GM19240 (cell line): ENCODE results near the gene CCNF.
"Not testable (repeated sequence)": the region's sequence is repeated elsewhere in the genome, so short reads cannot be mapped to it uniquely, and the experiment has no call there.

Source experiments
- DNase-seq: peaks from one replicate; pipeline ENCODE4 v3.0.0; 2011; ENCODE audit warnings: low spot score; ENCODE audit not compliant: insufficient read length

Gene CCNF

DNA sequence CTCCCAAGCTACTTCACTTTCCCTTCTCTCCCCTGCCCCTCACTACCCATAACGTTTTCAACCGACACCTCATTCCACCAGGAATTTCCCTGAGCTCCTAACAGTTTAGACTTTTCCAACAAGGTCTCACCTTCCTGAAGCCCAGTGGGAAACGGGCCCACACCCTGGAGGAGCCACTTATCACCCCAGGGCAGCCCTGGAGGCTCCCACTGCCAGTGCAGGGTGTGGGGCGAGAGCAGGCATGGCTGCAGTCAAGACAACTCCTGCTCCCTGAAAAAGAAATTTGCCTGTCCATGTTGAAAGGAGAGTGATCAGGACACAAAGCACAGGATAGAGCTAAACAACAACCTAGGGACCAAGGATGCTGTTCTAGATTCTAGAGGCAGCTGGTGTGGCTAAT lies 1.7 kb upstream of the CCNF start:
- no peak for DNase-seq

DNA sequence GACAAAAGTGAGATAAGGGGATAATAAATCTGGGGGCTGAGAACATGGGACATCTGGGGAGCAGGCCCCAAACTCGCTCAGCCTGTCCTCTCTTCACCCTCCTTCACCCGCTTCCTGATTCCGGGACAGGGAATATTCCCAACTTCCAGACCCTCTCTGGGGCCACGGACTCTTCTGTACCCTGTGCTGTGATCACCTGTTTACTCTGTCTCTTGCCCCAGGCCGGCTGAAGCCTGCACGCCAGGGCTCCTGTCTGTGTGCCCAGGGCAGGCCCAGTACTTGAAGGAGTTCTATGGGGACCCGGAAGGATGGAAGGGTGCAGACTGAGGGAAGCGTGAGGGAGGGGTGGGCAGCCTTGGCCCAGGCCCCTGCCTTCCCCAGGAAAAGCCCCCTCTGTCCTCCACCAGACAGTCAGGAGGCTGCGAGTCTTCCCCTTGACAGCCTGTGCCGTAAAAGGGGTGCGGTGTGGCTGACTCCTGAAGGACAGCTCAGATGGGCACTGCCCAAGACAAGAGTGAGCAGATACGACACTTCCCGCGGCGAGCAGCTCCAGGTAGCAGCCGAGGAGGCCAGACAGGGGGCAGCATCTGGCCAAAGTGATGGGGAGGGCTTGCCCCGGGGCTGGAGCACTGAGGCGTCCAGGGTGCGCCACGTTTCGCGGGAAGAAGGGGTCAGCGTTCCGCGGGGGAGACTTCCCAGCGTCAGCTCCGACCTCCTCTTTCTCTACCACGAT lies 1.0 kb upstream of the CCNF start:
- no peak for DNase-seq

DNA sequence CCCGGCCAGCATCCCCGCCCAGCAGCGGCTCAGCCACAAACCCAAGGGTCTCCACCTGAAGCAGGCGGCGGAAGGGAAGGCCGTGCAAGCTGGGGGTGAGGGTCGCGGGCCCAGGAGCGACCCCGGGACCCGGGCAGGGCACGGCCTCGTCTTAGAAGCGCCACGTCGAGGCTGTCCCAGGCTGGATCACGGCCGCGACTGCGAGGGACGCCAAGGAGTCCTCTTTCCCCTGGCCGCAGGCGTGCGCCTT lies 538 bp upstream of the CCNF start:
- DNase-seq, result no peak

DNA sequence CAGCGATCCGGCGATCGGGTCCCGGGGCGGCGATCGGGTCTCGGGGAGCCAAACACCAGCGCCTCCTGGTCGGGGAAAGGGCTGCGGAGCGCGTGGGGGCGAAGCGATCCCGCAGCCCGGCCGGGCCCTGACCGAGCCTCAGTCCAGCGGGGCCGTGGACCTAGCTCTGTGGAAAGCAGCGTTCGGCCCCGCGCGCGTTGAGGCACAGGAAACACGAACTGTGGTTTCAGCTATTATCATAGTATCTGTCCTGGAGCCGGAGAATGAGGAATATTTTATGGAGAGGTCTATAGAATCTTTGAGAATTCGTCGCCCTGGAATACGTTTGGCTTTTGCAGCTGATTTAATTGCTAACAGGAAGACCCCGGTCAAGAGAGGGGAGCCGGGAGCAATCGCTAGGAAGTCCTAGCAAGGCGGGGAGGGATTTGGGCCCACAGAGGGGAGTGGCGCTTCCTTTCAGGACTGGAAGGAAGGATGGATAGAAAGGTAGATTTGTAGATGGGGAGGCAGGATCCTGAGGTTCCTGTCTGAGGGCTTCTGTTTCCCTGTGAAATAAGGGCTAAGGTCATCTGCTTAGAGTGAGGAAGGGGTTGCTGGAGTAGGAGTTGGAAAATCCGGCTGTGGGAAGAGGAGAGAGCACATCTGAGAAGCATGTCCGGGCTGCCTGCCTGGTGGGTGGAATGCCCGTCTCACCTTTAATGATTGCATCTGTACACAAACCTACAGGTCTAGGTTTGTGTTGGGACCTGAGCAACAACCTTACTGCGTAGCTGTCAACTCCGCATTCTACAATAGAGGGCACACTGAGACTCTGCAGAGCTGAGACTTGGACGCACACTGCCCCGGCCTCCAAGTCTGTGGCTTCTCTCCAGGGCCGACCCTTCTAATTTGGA lies 770 bp downstream of the CCNF start:
- DNase-seq, result no peak

GRCh38 chr16:2432286-2432685 lies 3.0 kb downstream of the CCNF start:
- DNase-seq, result no peak

DNA sequence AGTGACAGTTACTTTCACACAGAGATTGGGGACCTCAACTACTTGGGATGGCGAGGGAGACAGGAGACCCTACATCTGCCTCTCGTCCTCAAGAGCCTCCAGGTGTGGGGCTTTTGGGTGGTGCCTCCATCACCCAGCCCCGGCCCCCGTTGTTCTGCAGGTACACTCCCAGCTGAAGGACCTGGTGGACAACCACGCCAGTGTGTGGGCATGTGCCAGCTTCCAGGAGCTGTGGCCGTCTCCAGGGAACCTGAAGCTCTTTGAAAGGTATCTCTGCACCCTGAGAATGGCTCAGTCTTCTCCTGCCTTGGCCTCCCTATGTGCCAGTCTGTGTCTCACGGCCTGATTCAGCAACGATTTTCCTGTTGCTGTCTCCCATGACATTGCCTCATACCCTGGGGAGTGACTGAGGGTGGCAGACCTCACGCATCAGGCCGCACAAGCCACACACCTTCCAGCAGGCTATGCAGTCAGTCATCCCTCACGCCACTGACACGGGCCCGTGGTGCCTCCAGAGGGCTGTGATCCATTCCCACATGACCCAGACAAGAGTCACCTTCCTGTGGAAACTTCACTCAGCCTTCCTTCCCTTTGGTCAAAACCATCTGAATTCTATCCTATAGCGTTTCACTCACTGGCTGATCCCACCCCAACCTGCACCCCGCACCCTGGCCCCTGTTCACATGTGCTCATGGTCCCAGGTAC lies 3.7 kb downstream of the CCNF start:
- no peak for DNase-seq

DNA sequence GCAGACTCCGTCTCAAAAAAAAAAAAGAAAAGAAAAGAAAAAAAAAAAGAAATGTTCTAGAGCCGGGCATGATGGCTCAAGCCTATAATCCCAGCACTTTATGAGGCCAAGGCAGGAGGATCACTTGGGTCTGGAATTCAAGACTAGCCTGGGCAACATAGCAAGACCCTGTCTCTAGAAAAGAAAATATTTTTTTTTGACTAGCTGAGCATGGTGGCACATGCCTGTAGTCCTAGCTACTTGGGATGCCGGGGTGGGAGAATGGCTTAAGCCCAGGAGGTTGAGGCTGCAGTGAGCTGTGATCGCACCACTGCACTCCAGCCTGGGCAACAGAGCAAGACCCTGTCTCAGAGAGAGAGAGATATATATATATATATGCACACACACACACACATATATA lies 6.0 kb downstream of the CCNF start:
- DNase-seq, result not testable (repeated sequence)

- no peak for DNase-seq
Observed at GRCh38 chr16:2436110-2436509, 6.9 kb downstream of the CCNF start.

GRCh38 chr16:2437032-2437790 lies 8.0 kb downstream of the CCNF start:
- DNase-seq, result no peak

DNA sequence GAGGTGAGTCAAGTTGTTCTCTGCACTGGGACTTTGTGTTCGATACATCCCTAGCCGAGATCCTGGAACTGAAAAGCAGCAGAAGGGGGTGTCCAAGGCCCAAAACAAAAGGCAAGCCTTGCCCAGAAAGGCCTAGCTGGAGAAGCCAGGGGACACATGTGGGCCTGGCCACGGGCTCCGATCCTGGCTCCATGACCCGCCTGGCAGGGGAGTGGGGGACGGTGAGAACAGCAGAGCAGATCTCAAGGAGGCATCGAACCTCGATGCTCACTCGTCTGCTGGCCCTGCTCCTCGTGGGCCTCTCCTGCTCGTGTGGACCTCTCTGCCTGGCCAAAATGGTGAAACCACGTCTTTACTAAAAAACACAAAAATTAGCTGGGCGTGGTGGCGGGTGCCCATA lies 8.9 kb downstream of the CCNF start:
- DNase-seq, result no peak

DNA sequence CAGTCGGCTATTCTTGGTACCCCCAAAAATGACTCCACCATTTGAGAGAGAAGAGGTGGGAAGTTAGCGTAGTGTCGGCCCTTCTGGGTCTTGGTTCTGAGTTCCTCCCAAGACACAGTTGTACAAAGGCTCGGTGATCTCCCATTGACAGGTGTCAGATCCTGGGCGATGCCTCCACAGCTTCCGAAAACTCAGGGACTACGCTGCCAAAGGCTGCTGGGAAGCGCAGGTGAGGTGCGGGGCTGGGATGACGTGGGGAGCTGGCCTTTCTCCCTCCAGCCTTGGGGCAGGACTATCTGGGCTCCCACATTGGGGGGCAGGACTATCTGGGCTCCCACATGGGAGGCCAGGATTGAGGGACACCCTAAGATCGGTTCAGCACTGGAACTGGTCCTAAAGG lies 10.4 kb downstream of the CCNF start:
- no peak for DNase-seq

DNA sequence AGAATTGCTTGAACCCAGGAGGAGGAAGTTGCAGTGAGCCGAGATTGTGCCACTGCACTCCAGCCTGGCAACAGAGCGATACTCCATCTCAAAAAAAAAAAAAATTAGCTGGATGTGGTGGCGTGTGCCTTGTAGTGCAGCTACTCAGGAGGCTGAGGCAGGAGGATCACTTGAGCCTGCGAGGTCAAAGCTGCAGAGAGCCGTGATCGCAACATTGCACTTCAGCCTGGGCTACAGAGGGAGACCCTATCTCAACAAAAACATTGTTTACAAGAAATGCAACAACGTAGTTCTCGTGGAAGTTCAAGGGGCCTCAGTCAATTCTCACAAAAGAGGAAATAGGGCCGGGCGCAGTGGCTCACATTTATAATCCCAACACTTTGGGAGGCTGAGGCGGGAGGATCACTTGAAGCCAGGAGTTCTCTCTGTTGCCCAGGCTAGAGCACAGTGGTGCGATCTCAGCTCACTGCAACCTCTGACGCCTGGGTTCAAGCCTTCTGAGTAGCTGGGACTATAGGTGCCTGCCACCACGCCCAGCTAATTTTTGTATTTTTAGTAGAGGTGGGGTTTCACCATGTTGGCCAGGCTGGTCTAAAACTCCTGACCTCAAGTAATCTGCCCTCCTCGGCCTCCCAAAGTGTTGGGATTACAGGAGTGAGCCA lies 12.0 kb downstream of the CCNF start:
- DNase-seq, result not testable (repeated sequence)

GRCh38 chr16:2443555-2443954 lies 14.3 kb downstream of the CCNF start:
- DNase-seq, result no peak

DNA sequence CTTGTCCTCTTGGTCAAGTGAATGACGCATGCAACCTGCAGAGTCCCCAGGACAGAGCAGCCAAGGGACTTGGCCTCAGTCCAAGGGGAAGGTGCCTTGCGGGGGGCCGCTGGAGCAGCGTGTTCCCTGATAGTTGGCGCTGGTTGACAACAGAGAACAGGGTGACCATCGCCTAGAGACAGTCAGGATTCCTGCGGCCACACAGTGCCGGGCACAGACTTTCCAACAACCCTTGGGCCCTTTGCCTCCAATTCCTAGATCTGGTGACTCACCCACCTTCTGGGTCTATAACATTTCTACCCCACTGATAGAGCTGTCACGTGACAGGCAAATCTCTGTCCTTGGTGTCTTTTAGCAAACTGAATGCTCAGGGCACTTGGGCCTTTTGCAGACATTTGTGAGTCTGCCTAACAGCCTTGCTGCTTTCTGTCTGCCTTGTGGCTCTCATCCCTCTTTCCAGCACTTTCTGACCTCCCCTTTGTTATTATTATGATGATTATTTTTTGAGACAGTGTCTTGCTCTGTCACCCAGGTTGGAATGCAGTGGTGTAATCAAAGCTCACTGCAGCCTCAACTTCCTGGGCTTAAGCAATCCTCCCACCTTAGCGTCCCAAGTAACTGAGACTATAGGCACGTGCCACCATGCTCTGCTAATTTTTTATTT lies 18.8 kb downstream of the CCNF start:
- DNase-seq, result no peak

GRCh38 chr16:2449118-2449517 lies 19.9 kb downstream of the CCNF start:
- DNase-seq, result no peak

DNA sequence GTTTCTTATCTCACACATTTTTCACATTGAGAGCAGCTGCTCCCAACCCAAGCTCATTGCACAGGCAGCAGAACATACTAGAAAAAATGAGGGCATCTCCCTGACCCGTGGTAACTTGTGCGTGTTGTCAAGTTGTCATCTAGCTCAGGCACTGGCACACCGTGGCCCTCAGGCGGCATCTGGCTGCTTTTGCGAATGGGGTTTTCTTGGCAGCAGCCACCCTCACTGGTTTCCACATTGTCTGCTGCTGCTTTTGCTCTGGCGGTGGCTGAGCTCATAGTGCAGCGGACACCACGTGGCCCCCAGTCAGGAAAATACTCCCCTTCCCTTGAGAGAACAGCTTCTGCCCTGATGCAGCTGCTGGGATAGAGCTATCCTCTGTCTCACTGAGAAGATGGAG lies 21.3 kb downstream of the CCNF start:
- no peak for DNase-seq

GRCh38 chr16:2450975-2451381 lies 21.7 kb downstream of the CCNF start:
- no peak for DNase-seq

DNA sequence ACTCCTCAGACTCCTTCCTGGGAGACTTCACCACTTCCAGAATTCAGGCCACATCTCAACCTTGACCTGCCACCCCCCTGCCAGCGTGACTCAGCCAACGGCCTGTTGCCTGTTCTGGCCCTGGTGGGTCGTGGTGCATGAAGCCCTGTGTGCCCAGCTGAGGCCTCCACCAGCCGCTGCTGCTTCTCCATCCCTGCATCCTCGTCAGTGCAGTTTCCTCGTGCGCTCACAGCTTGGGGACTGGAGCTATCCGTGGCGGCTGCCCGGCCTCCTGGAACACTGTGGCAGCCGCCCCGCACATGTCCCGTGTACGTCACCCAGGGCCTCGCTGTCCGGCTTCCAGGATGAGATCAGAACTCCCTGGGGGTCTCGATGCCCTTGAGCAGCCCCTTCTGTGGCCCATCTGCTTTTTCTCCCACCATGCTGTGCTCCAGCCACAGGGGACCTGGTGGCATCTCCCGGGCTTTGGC lies 22.6 kb downstream of the CCNF start:
- DNase-seq, result no peak

- no peak for DNase-seq
Observed at GRCh38 chr16:2452650-2453049, 23.4 kb downstream of the CCNF start.

GRCh38 chr16:2455081-2455845 lies 26.0 kb downstream of the CCNF start:
- DNase-seq, result no peak
